ENCODE measurements around the gene CPNE2.

The CPNE2 gene

DNA sequence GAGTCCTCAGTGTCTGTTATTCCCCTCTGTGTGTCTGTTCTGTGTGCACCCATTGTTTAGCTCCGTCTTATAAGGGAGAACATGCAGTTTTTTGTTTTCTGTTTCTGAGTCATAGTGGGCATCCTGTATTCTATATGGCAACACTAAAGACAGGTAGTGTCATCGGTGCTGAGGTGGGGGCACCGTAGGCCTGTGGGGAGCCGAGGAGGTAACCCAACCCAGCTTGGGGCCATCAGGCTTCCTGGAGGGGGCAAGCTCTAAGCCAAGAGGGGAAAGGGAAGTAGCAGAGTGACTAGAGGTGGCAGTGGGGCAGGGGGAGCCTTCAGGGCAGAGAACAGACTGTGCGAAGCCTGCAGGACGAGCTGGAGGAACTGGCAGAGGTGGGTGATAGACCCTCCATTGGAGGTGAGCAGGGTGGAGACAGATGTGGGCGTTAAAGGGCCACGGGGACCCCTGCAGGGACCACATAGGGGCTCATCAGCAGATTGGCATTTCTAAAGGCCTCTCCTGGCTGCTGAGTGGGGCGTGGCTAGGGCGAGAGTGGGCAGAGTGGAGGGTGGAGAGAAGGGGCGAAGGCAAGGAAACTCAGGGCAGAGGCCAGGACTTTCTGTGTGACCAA lies 36.5 kb downstream of the CPNE2 start:
- in situ Hi-C loops (cut with MboI; ENCODE audit: low sequenced_read_pairs) = no loop called here
- Histone ChIP-seq H3K4me3 (no peak overlapping the region), H3K36me3 (replicated peaks) (no peaks in the 10 kb centered on the region; the same call in 1 of the 2 replicates), H3K4me1 (no peaks in the 10 kb centered on the region), H3K9me3 (no peaks in the 10 kb centered on the region), H3K27me3 (ENCODE audit: low read depth) (no peaks in the 10 kb centered on the region)
- DNase-seq (ENCODE audit: low spot score in 2 of 2) = no peak

DNA sequence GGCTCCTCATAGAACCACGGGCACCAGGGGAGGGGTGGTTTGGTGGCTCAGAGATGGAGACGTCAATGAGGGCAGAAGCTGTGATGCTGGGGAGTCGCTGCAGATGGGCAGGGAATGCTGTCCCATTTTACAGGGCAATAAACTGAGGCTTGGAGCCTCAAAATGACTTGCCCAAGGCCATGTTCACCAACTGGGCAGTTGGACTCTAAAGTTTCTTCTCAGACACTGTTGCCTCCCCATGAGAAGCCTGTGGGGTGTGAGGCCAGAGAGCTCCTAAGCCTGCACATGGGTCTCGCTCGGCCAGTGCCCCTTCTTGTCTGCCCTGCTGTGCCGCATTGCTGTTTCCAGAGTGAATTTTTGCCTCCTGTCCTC lies 38.6 kb downstream of the CPNE2 start:
- no peak overlapping the region for H3K4me3 ChIP-seq
- DNase-seq (ENCODE audit: low spot score in 2 of 2) = no peak
- H3K9me3 ChIP-seq = no peaks in the 10 kb centered on the region
- in situ Hi-C loops (cut with MboI; ENCODE audit: low sequenced_read_pairs) = no loop called here
- H3K27me3 ChIP-seq (ENCODE audit: low read depth) = no peaks in the 10 kb centered on the region
- no peaks in the 10 kb centered on the region for H3K4me1 ChIP-seq
- H3K36me3 ChIP-seq (replicated peaks) = no peaks in the 10 kb centered on the region; the same call in 1 of the 2 replicates

DNA sequence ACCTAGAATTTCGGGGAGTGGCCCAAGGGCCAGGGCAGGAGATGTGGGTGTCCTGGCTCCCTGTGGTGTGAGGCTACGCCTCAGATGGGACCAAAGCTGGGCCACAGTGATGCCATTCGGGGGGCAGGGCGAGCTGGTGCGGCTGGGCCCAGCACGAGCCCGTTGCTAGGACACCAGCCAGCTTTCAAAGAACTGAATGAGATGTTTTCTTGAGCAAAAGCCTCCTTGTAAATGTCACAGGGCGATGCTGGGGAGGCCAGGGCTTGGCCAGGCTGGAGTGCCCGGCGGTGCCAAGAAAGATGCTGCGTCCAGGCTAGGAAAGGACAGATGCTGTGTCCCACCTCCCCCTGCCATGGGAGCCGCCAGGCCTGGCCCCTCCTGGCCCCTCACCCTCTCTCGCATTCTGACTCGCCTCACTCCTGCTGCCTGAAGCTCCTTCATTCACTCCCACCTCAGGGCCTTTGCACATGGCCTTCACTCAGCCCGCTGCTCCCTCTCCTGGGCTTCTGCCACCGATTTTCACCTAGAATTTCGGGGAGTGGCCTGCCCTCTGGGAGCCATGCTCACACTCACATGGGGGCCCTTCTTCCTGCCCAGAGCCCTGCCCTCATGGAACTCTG lies 39.1 kb downstream of the CPNE2 start:
- DNase-seq (ENCODE audit: low spot score in 2 of 2) = no peak
- Histone ChIP-seq H3K27me3 (ENCODE audit: low read depth) (no peaks in the 10 kb centered on the region), H3K4me1 (no peaks in the 10 kb centered on the region), H3K36me3 (replicated peaks) (no peaks in the 10 kb centered on the region; the same call in 1 of the 2 replicates), H3K9me3 (no peaks in the 10 kb centered on the region), H3K4me3 (no peak overlapping the region)
- in situ Hi-C loops (cut with MboI; ENCODE audit: low sequenced_read_pairs) = no loop called here

DNA sequence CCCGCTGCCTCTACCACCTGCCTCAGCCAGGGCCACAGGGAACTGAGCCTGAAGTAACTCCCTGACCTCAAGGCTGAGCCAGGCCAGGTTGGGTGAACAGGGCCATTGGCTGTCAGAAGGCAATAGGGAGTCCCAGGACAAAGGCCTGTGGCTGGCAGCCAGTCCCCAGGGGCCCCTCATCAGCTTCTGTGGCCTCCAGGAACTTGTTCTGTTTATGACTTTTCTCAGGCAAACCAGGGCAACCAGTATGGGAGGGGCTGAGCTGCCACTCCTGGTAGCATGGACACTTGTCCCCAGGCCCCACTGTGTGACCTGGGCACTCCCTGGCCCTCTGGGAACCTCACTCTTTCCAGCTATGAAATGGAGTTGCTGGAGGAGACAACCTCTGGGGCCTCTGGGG lies 40.1 kb downstream of the CPNE2 start:
- Histone ChIP-seq H3K27me3 (ENCODE audit: low read depth) (no peaks in the 10 kb centered on the region), H3K36me3 (replicated peaks) (no peaks in the 10 kb centered on the region; the same call in 1 of the 2 replicates), H3K9me3 (no peaks in the 10 kb centered on the region), H3K4me1 (no peaks in the 10 kb centered on the region), H3K4me3 (no peak overlapping the region)
- in situ Hi-C loops (cut with MboI; ENCODE audit: low sequenced_read_pairs) = no loop called here
- DNase-seq (ENCODE audit: low spot score in 2 of 2) = peak in 1 of 2 experiments; percentile 41

DNA sequence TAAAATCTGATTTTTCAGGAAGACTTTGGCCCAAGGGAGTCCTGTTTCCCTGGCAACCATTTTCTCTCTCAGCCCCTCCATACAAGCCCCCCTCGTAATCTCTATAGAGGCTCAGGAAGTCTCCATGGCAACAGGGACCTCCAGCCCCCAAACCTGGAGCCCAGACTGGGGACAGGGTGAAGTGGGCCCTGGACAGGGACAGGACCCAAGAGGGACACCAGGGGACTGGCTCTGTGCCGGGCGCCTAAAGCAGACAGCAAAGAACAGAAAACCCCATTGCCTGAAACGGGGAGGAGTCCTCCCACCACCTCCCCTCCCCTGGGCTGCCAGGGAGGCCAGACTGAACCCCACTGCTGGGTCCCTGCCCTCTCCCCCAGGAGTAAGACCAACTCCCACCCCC lies 40.6 kb downstream of the CPNE2 start:
- Histone ChIP-seq H3K4me1 (no peaks in the 10 kb centered on the region), H3K9me3 (no peaks in the 10 kb centered on the region), H3K36me3 (replicated peaks) (no peaks in the 10 kb centered on the region), H3K27me3 (ENCODE audit: low read depth) (no peaks in the 10 kb centered on the region), H3K4me3 (no peak overlapping the region)
- in situ Hi-C loops (cut with MboI; ENCODE audit: low sequenced_read_pairs) = no loop called here
- DNase-seq (ENCODE audit: low spot score in 2 of 2) = no peak

DNA sequence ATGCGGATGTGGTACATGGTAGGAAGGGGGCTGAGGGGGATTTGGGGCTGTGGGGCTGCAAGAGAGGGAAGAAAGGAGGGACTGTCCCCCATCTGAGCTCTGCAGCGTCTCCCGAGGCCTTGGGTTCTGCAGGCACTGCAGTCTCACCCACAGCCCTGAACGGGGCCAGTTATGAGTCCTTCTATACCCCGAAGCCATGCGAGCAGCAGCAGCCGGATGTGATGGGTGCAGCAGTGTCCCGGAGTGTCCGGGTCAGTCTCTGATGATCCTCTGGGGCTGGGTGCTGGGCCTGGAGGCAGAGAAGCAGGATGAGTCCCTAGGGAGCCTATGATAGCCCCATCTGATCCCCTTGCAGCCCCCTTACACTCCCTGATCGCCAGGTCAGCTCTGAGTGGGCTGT lies 41.5 kb downstream of the CPNE2 start:
- no peaks in the 10 kb centered on the region for H3K27me3 ChIP-seq (ENCODE audit: low read depth)
- H3K36me3 ChIP-seq (replicated peaks) = no peaks in the 10 kb centered on the region
- H3K4me3 ChIP-seq = no peak overlapping the region
- H3K9me3 ChIP-seq = no peaks in the 10 kb centered on the region
- H3K4me1 ChIP-seq = no peaks in the 10 kb centered on the region
- no peak for DNase-seq (ENCODE audit: low spot score in 2 of 2)
- in situ Hi-C loops (cut with MboI; ENCODE audit: low sequenced_read_pairs) = no loop called here

DNA sequence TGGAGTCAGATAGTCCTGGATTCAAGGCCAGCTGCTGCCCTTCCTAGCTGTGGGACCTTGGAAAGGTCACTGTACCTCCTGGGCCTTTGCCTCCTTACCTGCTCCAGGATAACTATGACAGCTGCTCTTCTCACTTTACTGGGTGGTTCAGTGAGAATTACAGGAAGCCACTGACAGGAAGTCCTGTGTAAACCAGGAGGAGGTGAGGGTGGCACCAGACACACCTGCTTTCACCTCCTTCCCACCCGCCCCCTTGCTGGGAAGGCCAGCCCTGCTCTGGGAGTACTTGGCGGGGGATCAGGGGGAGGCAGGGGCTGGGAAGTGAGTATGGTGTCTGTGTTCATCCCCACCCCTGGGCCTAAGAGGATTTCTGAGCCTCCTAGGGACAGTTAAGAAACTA lies 42.6 kb downstream of the CPNE2 start:
- no peaks in the 10 kb centered on the region for H3K27me3 ChIP-seq (ENCODE audit: low read depth)
- H3K36me3 ChIP-seq (replicated peaks) = no peaks in the 10 kb centered on the region
- H3K9me3 ChIP-seq = no peaks in the 10 kb centered on the region
- DNase-seq (ENCODE audit: low spot score in 2 of 2) = no peak
- H3K4me1 ChIP-seq = no peaks in the 10 kb centered on the region
- no peak overlapping the region for H3K4me3 ChIP-seq
- in situ Hi-C loops (cut with MboI; ENCODE audit: low sequenced_read_pairs) = no loop called here

DNA sequence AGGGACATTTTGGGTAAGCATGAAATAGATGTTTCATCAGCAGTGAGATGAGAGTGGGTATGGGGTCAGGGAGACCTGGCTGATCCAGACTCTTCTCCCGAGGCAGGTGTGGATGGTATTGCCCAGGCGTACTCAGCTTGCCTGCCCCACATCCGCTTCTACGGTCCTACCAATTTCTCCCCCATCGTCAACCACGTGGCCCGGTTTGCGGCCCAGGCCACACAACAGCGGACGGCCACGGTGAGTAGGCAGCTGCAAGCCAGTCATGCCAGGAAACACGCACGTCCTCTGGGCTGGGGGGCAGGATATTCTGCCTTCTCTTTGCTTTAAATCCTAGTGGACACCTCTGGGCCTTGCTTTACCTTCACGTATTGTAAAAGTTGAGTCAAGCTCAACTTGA lies 44.7 kb downstream of the CPNE2 start:
- Histone ChIP-seq H3K36me3 (replicated peaks) (no peaks in the 10 kb centered on the region), H3K9me3 (no peaks in the 10 kb centered on the region), H3K27me3 (ENCODE audit: low read depth) (no peaks in the 10 kb centered on the region), H3K4me3 (no peak overlapping the region), H3K4me1 (no peaks in the 10 kb centered on the region)
- no peak for DNase-seq (ENCODE audit: low spot score in 2 of 2)
- in situ Hi-C loops (cut with MboI; ENCODE audit: low sequenced_read_pairs) = no loop called here

DNA sequence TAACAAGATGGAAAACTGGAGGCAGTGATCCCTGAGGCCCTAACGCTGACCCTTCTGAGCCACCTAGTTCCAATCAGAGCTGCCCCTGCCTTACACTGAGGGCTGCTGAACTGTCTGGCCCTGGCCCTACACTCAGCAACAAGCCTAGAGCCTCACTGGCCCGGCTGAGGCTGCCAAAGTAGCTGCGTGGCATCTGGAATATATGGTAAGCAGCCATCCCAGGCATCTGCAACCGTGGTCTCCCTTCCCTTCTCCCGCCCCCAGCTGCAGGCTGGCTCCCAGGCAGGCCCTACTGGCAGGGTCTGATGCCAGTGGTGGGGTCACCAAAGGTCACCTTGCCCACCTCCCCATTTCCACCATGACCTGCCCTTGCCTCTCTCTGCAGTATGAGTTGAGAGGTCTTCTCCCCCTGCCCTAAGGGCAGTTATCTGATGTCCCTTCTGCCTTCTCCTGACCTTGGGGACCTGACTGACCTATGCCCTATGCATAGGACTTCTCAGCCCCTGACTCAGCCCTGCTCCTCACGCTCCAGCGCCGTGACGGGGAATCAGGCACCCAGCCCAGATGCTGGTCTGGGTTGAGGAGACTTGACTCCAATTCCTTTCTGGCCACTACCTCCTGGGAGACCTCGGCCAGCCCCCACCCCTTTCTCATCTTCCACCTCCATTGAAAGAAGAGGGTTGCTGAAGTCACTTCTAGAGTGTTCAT lies 45.3 kb downstream of the CPNE2 start:
- no peak overlapping the region for H3K4me3 ChIP-seq
- H3K27me3 ChIP-seq (ENCODE audit: low read depth) = no peaks in the 10 kb centered on the region
- no peaks in the 10 kb centered on the region for H3K9me3 ChIP-seq
- in situ Hi-C loops (cut with MboI; ENCODE audit: low sequenced_read_pairs) = no loop called here
- DNase-seq (ENCODE audit: low spot score in 2 of 2) = no peak
- H3K4me1 ChIP-seq = no peaks in the 10 kb centered on the region
- H3K36me3 ChIP-seq (replicated peaks) = no peaks in the 10 kb centered on the region

DNA sequence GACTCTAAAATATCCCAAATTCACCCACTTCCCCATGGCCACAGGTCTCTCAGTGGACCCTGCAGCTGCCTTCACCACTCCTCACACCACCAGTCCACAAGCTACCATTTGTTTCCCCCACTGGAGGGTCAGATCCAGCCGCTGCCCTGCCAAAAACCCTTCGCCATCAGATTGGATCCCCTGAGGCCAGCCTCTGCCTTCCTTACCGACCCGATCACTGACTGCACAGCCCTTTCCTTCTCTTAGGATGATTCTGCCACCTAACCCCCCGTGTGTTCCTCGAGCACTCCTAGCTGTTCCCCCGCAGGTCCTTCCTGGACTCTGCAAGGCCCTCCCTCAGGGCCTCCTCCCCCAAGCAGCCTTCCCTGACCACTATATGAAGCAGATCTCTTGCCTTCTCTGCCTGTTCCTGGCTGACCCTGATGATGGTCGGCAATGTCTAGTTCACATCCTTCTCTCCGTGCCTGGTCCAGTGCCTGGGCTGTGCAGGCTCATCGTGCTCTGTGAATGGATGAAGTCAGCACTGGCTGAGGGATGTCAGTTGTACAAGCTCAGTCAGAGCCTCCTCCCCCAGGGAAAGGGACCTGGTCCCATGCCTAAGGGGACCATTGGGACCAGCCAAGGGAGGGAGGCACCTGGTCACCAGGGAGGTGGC lies 46.0 kb downstream of the CPNE2 start:
- Histone ChIP-seq H3K4me1 (no peaks in the 10 kb centered on the region), H3K9me3 (no peaks in the 10 kb centered on the region), H3K4me3 (no peak overlapping the region), H3K36me3 (replicated peaks) (no peaks in the 10 kb centered on the region), H3K27me3 (ENCODE audit: low read depth) (no peaks in the 10 kb centered on the region)
- DNase-seq (ENCODE audit: low spot score in 2 of 2) = no peak
- in situ Hi-C loops (cut with MboI; ENCODE audit: low sequenced_read_pairs) = no loop called here

DNA sequence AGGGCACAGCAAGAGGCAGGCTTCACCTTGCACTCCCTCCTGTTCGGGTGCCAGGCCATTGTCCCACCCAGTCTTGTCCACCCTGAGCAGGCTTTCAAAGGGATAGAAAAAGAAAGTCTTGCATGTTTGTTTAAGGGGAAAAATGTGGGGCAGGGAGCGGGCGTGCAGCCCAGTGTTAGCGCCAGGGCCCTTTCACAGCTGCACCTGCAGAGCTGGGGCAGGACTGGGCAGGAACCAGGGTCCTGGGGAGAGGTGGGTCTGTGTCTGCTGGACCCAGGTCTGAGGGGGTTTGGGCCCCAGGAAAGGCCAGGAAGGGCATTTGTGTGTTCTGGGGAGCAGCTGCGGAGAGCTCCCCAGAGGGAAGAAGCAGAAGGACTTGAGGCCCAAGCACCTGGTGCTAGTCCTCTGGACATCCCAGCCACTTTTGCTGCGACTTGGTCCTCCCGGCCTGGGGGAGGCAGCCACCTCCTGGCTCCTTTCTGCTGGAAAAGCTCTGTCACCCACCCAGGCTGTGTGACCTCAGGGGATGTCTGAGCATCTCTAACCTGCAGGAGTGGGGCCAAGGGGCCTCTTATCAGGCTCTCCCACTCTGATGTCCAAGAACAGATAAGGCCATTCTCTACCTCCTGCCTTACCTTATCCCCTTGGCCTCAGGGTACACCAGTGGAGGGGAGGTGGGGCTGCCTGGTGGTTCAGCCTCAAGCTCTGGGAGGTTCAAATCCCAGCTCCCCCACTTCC lies 48.7 kb downstream of the CPNE2 start:
- no peaks in the 10 kb centered on the region for H3K36me3 ChIP-seq (replicated peaks)
- in situ Hi-C loops (cut with MboI; ENCODE audit: low sequenced_read_pairs) = no loop called here
- H3K4me1 ChIP-seq = no peaks in the 10 kb centered on the region
- no peaks in the 10 kb centered on the region for H3K27me3 ChIP-seq (ENCODE audit: low read depth)
- no peak overlapping the region for H3K4me3 ChIP-seq
- H3K9me3 ChIP-seq = no peaks in the 10 kb centered on the region
- no peak for DNase-seq (ENCODE audit: low spot score in 2 of 2)

DNA sequence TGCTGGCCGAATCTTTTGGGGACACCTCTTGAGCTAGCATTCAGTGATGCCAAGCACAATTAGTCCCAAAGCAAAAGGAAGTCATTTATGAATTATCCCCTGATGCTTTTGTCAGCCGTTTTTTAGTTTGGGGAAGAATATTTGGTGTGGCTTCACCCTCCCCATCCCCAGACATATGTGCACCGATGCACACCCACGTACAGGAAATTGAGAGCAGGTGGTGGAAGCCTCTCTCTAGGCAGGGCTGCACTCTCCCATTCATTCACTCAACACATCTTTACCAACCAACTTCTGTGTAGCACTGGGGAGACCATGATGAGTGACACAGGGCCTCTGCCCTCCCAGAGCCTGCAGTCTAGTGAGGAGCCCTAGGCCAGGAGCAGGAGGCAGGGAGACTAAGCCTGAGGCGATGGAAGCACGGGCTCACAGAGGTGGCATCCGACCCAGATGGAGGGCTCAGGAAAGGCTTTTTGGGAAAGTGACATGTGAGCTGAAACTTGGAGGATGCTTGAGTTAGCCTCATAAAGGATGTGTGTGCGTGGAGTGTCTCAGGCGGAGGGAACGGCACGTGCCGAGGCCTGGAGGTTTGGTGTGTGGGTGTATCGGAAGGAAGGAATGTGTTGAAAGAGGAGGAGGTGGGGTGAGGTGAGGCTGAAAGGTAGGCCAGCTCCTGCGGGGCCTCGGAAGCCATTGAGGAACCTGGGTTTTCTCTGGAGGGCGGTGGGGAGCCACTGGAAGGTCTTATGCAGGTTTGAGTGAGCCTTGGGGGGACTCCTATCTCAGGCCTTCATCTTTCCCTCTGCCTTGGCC lies 49.6 kb downstream of the CPNE2 start:
- Histone ChIP-seq H3K4me3 (no peak overlapping the region), H3K9me3 (no peaks in the 10 kb centered on the region), H3K27me3 (ENCODE audit: low read depth) (no peaks in the 10 kb centered on the region), H3K36me3 (replicated peaks) (no peaks in the 10 kb centered on the region), H3K4me1 (no peaks in the 10 kb centered on the region)
- no peak for DNase-seq (ENCODE audit: low spot score in 2 of 2)
- in situ Hi-C loops (cut with MboI; ENCODE audit: low sequenced_read_pairs) = no loop called here

All from HAP-1 (cell line).